Measurements from ENCODE around the gene VPS8.
A peak's percentile ranks its signal among the peaks of the same experiment; 100 is the strongest.

The VPS8 gene
- long read RNA-seq, full-length matches to known transcripts: 34 of 105 reads
- long read RNA-seq, partial matches to known transcripts: 32 of 105 reads
- long read RNA-seq, other reads (novel, unspliced or antisense): 39 of 105 reads

- H3K4me3 ChIP-seq (replicated peaks; ENCODE audit: insufficient read depth, low read length): peak within 1 kb of the TSS; percentile 73
- H3K27ac ChIP-seq (replicated peaks): peak within 1 kb of the TSS; percentile 72
- DNase-seq (ENCODE audit: low read depth in 1 of 2, low spot score in 1 of 2): peak; percentile 92 to 96
- TF ChIP-seq CTCF (IDR thresholded peaks at IDR 0.05; ENCODE audit: insufficient read depth, low read length) (peak; percentile 10), REST (IDR thresholded peaks at IDR 0.05; ENCODE audit: insufficient replicate concordance, low read depth) (peak; percentile 49), POLR2AphosphoS5 (IDR thresholded peaks at IDR 0.05; ENCODE audit: low read depth) (peak; percentile 84), GABPA (IDR thresholded peaks at IDR 0.05; ENCODE audit: low read depth) (no peak), SPI1 (IDR thresholded peaks at IDR 0.05; ENCODE audit: borderline replicate concordance, low read depth) (peak; percentile 95)
- H3K27me3 ChIP-seq (ENCODE audit: insufficient read depth, poor library complexity, severe bottlenecking): no peaks in the 10 kb centered on the region
These were observed at the start of gene VPS8 for GRCh38 chr3:184811999-184812661. VPS8 (plus strand) TSS chr3:184812166; CDS start chr3:184824633, 12,467 bp downstream.

- H3K4me3 ChIP-seq (replicated peaks; ENCODE audit: insufficient read depth, low read length): no peak overlapping the region
- no peaks in the 10 kb centered on the region for H3K27me3 ChIP-seq (ENCODE audit: insufficient read depth, poor library complexity, severe bottlenecking)
- TF ChIP-seq POLR2AphosphoS5 (IDR thresholded peaks at IDR 0.05; ENCODE audit: low read depth): no peak
- TF ChIP-seq REST (IDR thresholded peaks at IDR 0.05; ENCODE audit: insufficient replicate concordance, low read depth): no peak
- no peak for TF ChIP-seq CTCF (IDR thresholded peaks at IDR 0.05; ENCODE audit: insufficient read depth, low read length)
- TF ChIP-seq SPI1 (IDR thresholded peaks at IDR 0.05; ENCODE audit: borderline replicate concordance, low read depth): no peak
- TF ChIP-seq GABPA (IDR thresholded peaks at IDR 0.05; ENCODE audit: low read depth): no peak
These were observed 47.8 kb upstream of the VPS8 start for GRCh38 chr3:184764191-184764590.

GRCh38 chr3:184765047-184765729, 46.8 kb upstream of the VPS8 start:
- TF ChIP-seq GABPA (IDR thresholded peaks at IDR 0.05; ENCODE audit: low read depth): no peak
- TF ChIP-seq POLR2AphosphoS5 (IDR thresholded peaks at IDR 0.05; ENCODE audit: low read depth): no peak
- no peak for TF ChIP-seq REST (IDR thresholded peaks at IDR 0.05; ENCODE audit: insufficient replicate concordance, low read depth)
- no peak for TF ChIP-seq CTCF (IDR thresholded peaks at IDR 0.05; ENCODE audit: insufficient read depth, low read length)
- no peak for TF ChIP-seq SPI1 (IDR thresholded peaks at IDR 0.05; ENCODE audit: borderline replicate concordance, low read depth)
- no peak overlapping the region for H3K4me3 ChIP-seq (replicated peaks; ENCODE audit: insufficient read depth, low read length)
- DNase-seq (ENCODE audit: low read depth in 1 of 2, low spot score in 1 of 2): no peak
- no peaks in the 10 kb centered on the region for H3K27me3 ChIP-seq (ENCODE audit: insufficient read depth, poor library complexity, severe bottlenecking)
- H3K27ac ChIP-seq (replicated peaks): no peak overlapping the region

More at GRCh38 chr3:184764191-184764590, 47.8 kb upstream of the VPS8 start:
- DNase-seq (ENCODE audit: low read depth in 1 of 2, low spot score in 1 of 2): no peak
- H3K27ac ChIP-seq (replicated peaks): no peak overlapping the region
